Endothelial cell (in vitro differentiated cells): ENCODE measurements around the gene TMPRSS11E. TPM values are rescaled to one million over a fixed set of nuclear protein-coding genes. Genes with fewer than 3 reads are reported as not detected.
A peak's percentile ranks its signal among the peaks of the same experiment; 100 is the strongest.
"Not testable (repeated sequence)": the region's sequence is repeated elsewhere in the genome, so short reads cannot be mapped to it uniquely, and the experiment has no call there.

Experiments used
- DNase-seq: peaks from one replicate; pipeline ENCODE4 v3.0.0; 2021; ENCODE audit warnings: low spot score
- H3K27ac Mint-ChIP-seq: one replicate; pipeline ENCODE4 v1.8.0; 2021; ENCODE audit warnings: mixed read lengths, inconsistent platforms; ENCODE audit not compliant: unreplicated experiment
- H3K27me3 Mint-ChIP-seq: one replicate; pipeline ENCODE4 v1.8.0; 2021; ENCODE audit warnings: mild to moderate bottlenecking, moderate library complexity, mixed read lengths, inconsistent platforms; ENCODE audit not compliant: unreplicated experiment
- H3K36me3 Mint-ChIP-seq: one replicate; pipeline ENCODE4 v1.8.0; 2021; ENCODE audit warnings: mild to moderate bottlenecking, low read depth, mixed read lengths, inconsistent platforms; ENCODE audit not compliant: unreplicated experiment
- H3K4me1 Mint-ChIP-seq: one replicate; pipeline ENCODE4 v1.8.0; 2021; ENCODE audit warnings: mild to moderate bottlenecking, mixed read lengths, inconsistent platforms; ENCODE audit not compliant: unreplicated experiment
- H3K4me3 Mint-ChIP-seq: one replicate; pipeline ENCODE4 v1.8.0; 2021; ENCODE audit warnings: mild to moderate bottlenecking, mixed read lengths, inconsistent platforms; ENCODE audit not compliant: unreplicated experiment
- H3K9me3 Mint-ChIP-seq: one replicate; pipeline ENCODE4 v1.8.0; 2021; ENCODE audit warnings: mixed read lengths, inconsistent platforms; ENCODE audit not compliant: unreplicated experiment
- total RNA-seq: library from RNA; stranded (reverse); fragmentation: NEBNext Ultra II Directional; extraction: Animal tissue kit (Norgen Biotek cat#: 25700); gene quantifications from one replicate; pipeline ENCODE4 v1.2.1, GENCODE V29; 2021; ENCODE audit not compliant: unreplicated experiment
- TF ChIP-seq, protein P1 (sequence below): fragments of 200-600 bp; sonication (generic); IDR thresholded peaks from one replicate; pipeline ENCODE4 v1.5.0; 2021; ENCODE audit warnings: antibody characterized with exemption; ENCODE audit not compliant: unreplicated experiment

Gene TMPRSS11E
- total RNA-seq, 1 donor from 2014 or later, result 1.3 TPM

DNA sequence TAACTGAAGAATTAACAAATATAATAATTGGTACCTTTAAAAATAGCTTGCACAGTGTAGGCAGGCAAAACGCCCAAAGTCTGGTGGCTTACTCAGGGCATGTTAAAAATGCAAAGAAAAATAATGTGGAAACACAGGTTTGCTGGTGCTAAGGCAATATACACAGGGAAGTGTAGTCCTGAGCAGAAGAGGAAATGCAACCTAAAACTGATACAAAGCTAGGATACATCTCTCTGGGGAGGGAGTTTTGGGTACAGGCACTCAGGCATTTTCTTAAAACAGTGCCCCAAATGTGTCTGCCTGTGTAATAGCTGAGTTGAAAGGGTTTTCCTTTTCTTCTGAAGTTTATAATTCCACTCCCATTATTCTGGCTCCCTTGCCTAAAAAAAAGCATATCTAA, 47.4 kb downstream of the TMPRSS11E start:
- no peaks in the 10 kb centered on the region for H3K36me3 Mint-ChIP-seq
- H3K27ac Mint-ChIP-seq, result peak overlapping the region; percentile 90
- TF ChIP-seq, protein P1, sequence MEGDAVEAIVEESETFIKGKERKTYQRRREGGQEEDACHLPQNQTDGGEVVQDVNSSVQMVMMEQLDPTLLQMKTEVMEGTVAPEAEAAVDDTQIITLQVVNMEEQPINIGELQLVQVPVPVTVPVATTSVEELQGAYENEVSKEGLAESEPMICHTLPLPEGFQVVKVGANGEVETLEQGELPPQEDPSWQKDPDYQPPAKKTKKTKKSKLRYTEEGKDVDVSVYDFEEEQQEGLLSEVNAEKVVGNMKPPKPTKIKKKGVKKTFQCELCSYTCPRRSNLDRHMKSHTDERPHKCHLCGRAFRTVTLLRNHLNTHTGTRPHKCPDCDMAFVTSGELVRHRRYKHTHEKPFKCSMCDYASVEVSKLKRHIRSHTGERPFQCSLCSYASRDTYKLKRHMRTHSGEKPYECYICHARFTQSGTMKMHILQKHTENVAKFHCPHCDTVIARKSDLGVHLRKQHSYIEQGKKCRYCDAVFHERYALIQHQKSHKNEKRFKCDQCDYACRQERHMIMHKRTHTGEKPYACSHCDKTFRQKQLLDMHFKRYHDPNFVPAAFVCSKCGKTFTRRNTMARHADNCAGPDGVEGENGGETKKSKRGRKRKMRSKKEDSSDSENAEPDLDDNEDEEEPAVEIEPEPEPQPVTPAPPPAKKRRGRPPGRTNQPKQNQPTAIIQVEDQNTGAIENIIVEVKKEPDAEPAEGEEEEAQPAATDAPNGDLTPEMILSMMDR, result no peak
- H3K4me1 Mint-ChIP-seq, result peaks cover 12% of the 10 kb centered on the region
- no peaks in the 10 kb centered on the region for H3K9me3 Mint-ChIP-seq
- no peak for DNase-seq
- no peaks in the 10 kb centered on the region for H3K27me3 Mint-ChIP-seq
- no peak overlapping the region for H3K4me3 Mint-ChIP-seq

DNA sequence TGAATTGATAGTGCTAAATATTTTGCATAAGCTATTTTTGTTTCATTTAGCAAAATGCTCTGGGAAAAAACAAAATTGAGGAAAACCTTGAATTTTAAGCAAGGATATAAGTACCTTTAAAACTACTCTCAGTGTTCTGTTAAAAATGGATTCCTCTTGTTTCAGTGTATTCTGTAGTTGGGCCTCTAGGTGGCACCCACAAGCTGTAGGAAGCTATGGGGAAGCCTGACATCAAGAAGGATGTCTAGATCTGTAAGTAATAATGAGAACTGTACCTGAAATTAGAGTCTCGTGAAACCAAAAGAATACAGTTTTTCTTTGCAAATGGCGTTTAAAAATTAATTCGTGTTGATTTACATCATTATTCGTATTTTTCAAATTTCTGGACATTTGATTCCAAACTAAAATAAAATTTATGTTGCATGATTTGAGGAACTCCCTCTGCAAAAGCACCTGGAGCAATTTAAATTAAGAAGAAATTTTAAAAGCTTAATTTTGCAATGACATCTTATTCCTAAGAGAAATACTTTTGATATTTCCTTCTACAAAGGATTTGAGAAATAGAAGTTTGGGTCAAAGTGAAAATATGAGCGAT, 51.2 kb downstream of the TMPRSS11E start:
- H3K27ac Mint-ChIP-seq, result no peak overlapping the region
- H3K4me3 Mint-ChIP-seq, result no peak overlapping the region
- H3K4me1 Mint-ChIP-seq, result peaks cover 12% of the 10 kb centered on the region
- peak; percentile 71 for DNase-seq
- H3K36me3 Mint-ChIP-seq, result no peaks in the 10 kb centered on the region
- H3K27me3 Mint-ChIP-seq, result no peaks in the 10 kb centered on the region
- H3K9me3 Mint-ChIP-seq, result no peaks in the 10 kb centered on the region
- TF ChIP-seq, protein P1, result peak; percentile 77

DNA sequence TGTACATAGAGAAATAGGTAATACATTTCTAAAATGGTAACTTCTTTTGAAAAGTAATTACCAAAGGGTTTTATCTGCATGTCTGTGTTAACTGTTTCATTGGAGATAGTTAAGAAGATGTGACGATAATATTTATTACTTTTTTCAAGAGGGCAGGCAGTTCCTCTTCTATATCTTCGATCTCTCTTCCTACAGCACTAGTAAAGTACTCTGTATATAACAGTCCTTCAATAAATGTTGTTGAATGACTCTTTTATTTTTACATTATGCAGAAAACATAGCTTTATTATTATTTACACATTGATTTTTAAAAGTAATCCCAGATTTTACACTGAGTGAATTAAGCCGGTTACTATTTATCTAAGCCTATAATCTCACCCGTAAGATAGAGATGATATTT, 51.8 kb downstream of the TMPRSS11E start:
- Mint-ChIP-seq H3K36me3 (peaks cover under 1% of the 10 kb centered on the region), H3K27me3 (peaks cover 3% of the 10 kb centered on the region), H3K4me3 (no peak overlapping the region), H3K4me1 (peaks cover 9% of the 10 kb centered on the region), H3K9me3 (no peaks in the 10 kb centered on the region), H3K27ac (no peak overlapping the region)
- DNase-seq, result no peak
- TF ChIP-seq, protein P1, result no peak

DNA sequence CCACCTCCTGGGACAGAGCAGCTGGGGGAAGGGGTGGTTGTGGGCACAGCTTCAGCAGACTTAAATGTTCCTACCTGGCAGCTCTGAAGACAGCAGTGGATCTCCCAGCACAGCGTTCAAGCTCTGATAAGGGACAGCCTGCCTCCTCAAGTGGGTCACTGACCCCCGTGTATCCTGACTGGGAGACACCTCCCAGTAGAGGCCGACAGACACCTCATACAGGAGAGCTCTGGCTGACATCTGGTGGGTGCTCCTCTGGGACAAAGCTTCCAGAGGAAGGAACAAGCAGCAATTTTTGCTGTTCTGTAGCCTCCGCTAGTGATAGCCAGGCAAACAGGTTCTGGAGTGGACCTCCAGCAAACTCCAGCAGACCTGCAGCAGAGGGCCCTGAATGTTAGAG, 56.2 kb downstream of the TMPRSS11E start:
- not testable (repeated sequence) for H3K4me3 Mint-ChIP-seq, H3K27me3 Mint-ChIP-seq, H3K4me1 Mint-ChIP-seq, H3K27ac Mint-ChIP-seq, DNase-seq, H3K9me3 Mint-ChIP-seq, H3K36me3 Mint-ChIP-seq

DNA sequence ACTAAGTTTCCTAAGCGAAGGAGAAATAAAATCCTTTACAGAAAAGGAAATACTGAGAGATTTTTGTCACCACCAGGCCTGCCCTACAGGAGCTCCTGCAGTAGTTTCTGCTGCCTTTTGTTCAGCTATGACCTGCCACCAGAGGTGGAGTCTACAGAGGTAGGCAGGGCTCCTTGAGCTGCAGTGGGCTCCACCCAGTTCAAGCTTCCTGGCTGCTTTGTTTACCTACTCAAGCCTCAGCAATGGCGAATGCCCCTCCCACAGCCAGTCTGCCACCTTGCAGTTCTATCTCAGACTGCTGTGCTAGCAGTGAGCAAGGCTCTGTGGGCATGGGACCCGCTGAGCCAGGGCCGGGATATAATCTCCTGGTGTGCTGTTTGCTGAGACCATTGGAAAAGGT, 57.6 kb downstream of the TMPRSS11E start:
- not testable (repeated sequence) for H3K4me3 Mint-ChIP-seq, H3K27me3 Mint-ChIP-seq, DNase-seq, H3K27ac Mint-ChIP-seq, H3K4me1 Mint-ChIP-seq, H3K9me3 Mint-ChIP-seq, H3K36me3 Mint-ChIP-seq

DNA sequence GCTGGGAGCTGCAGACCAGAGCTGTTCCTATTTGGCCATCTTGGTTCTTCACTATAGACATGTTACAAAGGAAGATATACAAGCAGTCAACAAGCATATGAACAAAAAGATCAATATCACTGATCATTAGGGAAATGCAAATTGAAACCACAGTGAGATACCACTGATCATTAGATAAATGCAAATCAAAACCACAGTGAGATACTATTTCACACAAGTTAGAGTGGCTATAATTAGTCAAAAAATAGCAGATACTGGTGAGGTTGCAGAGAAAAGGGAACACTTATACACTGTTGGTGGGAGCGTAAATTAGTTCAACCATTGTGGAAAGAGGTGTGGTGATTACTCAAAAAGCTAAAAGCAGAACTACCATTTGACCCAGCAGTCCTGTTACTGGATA, 58.2 kb downstream of the TMPRSS11E start:
- H3K27ac Mint-ChIP-seq, H3K9me3 Mint-ChIP-seq, H3K4me3 Mint-ChIP-seq, H3K27me3 Mint-ChIP-seq, H3K36me3 Mint-ChIP-seq, DNase-seq, H3K4me1 Mint-ChIP-seq: not testable (repeated sequence)
